ENCODE measurements around the gene LYL1.

The LYL1 gene

DNA sequence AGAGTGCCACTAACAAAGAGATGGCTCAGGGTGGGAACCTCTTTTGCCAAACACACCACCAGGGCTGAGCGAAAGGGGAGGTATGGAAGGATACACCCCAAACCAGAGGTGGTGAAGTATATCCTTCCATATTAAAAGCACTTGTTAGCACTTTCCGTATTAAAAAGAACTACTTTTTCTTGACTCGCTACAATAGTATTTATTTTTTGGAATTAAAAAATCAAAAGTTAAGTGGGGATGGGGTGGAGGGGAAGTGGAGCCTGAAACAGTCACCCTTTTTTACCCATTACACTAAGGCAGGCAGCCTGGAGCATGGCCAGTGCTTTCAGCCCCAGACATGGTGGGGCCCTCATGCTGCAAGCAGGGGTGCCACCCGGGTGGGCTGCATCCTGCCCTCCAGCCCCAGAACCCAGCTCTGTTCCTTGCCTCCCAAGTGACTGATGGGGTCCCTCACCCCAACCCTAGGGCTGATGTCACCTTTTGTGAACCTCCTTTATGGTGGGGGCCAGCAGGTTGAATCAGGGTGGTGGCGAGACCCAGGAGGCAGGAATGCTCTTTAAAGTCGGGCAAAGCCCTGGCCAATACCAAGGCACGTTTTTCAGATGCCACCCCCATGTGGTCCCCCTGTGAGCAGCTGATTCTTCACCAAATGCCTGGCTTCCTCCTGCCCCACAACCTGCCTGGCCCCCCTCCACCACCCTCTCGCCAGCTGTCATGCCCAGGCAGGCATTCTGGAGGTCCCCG is 31.0 kb downstream of the LYL1 start:
- DNase-seq, result no peak

DNA sequence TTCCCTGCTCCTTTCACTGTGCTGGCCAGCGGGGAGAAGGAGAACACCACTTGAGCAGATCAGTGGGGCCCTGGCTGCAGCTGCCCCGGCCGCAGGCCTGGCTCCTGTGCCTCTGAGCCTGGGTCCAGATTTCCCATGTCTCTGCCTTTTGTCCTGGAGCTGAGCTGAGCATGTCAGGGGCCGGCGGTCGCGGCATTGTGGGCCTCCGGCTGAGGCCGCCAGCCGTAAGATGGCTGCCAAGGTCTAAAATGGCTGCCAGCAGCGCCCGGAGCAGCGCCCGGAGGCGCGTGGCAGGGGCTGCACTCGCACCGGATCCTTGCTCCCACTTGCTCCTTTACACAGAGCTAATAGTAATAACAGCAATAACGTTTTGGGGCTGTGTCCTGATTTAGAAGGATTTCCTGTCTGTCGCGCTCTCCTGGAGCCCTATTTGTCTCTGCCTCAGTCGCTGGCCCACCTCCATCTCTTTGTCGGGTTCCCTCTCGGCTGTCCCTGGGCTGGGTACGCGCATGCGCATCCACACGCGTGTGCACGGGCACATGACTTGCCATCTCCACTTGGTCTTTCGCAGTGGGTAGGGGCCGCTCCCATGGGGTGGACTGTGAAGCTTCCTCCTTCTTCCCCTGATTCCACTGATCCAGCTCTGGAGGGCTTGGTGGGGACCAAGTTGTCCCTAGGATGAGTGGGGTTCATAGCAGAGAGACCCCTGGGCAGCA is 32.1 kb downstream of the LYL1 start:
- DNase-seq, result no peak

DNA sequence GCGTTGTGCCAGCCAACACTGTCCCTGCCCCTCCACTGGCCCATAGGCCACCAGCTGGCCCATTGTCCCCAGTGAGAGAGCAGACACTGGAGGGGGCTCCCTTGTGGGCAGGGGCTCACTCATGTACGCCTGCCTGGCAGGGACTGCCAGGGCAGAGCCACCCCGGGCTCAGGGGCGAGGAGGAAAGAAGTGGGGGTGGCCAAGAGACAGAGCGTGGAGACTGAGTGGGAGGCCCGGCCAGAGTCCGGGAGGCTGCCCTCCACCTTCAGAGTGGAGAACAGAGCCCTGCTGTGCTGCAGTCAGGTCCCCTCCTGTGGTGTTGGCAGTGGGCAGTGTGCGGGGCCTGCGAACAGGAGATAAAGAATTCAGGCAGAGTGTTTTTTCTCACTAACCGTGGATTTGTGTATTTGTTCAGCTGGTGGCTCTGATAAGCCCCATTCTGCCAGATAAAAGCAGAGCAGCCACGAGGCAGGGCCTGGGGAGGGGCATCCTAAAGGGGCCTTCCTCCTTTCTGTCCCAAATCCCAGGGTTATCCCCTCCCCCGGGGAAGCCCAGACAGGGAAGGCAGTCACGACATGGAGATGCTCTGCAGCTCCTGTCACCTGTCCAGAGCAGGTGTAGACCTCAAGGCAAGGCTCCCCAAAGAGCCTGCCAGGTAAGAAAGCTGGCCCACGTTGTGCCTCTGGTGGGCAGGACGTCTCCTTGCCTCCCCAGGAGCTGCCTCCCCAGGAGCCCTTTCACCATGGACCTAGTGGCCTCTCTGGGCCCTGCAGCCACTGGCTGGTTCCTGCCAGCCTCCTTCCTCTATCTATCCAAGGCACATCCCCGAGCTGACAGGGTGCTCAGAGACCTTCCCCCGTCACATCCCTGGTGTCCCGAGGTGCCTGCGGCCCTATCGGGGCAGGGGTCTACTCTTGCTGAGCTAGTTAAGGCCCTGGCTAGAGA is 33.0 kb downstream of the LYL1 start:
- DNase-seq, result no peak

DNA sequence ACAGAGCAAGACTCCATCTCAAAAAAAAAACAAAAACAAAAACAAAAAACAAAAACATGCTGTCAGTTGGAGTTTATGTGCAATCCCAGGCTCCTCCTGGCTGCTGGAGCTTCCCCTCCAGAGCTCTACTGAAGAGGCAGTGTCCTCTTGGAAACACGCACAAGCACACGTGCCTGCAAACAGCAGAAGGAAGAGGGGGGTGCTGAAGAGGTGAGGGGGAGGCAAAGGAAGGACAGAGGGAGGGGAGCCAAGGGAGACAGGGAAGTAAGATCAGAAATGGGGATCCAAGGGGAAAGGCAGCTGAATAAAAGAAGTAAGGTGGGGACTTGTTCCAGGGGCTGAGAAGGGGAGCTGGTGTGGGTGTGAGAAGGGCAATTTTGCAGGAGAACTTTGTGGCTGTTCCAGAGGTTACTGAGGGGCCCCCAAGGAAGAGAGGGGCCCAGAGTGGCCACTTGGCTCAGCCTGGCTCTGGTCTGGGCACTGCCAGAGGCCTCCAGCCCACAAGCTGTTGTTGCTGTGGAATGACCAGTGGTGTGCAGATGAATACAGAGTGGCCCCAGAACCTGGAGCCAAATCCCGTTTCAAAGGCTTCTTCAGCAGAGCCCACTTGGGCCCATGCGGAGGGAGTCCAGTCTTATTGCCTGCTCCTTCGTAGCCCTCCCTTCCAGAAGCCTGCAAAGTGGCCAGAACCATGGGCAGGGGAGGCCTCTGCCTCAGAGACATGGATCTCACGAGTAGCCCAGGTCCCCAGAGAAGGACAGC is 34.4 kb downstream of the LYL1 start:
- DNase-seq, result no peak

DNA sequence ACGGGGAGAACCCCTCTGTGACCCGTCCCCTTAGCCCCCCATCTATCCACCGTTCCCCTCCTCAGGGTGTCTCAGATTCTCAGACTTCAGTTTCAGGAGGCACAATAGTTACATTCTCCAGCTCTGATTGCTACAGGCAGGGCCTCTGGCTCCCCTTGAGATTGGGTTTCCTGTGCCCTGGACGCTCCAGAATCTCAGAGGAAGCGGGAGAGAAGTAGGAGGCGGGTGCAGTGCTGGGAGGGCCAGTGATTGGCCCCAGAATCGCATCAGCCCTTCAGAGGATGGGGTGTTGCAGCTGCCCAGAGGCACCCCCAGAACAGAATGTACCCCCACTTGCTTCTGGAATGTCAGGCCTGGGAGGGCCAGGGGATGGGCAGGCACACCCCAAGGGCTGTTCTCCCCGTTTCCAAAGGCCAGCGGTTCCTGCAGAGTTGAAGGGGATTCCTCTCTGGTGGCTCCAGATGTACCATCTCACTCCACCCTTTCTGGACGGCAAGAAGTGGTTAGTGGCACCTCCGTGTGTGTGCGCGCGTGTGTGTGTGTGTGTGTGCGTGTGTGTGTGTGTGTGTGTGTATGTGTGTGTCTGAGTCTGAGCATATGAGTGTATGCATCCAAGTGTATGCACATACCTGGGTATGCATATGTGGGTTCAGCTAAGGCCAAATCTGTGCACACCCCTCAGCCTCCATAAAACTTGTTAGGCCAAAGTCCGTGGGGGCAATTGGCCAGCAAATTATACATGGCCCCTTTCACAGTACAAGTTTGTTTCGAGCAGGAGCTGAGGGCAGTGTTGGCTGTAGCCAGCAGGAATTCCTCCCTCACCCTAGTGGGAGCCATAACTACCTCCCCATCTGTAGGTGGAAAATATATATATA is 35.5 kb downstream of the LYL1 start:
- DNase-seq, result no peak

DNA sequence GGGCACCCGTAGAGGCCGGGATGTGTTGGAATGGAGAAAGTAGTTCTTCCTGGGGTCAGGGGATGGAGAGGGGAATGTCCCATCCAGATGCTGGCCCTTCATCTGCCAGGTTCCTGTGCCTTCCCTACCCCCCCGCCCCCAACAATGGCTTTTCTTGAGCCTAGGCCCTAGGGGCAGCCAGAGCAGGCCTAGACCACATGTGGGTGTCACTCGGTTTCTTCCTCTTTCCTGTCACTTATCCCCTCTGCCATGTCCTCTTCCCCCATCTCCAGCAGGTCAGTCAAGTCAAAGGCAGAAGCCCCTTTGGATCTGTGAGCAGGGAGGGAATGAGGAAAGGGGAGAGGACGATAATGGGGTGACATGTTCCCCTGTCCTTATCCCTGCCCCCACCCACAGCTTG is 36.4 kb downstream of the LYL1 start:
- DNase-seq, result no peak

DNA sequence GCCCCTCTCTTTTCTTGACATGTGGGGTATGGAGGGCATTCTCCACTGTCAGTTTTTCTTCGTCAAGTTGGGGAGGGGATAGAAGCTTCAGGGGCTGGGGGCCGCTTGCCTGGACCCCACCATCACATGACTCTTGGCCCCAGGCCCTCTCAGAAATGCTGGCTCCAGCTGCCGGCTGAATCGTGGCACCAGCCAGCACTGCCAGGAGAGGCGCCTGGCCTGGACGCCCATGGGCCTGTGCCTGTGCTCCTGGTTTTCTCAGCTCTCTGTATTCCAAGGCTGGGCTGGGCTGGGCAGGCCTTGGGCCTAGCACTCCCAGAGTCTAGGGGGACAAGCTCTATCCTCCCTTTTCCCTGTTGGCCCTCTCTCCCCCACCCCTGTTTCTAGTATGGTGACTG is 38.6 kb downstream of the LYL1 start:
- DNase-seq, result no peak

DNA sequence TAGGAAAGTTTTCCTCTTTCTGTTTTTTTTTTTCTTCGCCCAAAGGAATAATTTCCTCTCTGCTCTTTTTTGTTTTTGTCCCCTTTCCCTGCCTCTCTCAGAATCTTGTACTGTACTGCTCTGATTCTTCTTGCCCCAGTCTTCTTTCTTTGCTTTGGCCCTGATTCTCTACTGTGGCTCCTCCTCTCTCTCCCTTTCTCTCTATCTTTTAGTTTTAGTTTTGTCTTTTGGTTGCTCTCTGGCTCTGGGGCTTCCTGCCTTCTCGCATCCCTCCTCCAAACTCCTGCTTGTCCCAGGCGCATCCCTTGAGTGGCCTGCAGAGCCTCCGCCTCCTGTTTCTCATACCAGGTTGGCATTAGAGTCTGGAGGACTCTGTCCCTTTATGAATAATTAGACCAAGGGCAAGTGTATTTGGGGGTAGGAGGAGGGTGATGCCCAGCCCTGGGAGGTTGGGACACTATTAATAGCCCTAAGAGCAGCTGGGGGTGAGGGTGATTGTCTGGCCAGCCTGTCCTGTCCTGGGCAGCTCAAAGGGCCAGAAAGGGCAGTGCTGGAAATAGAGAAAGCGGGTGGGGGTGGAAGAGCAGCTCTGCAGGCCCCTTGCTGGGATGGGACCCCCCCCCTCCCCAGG is 39.1 kb downstream of the LYL1 start:
- no peak for DNase-seq

DNA sequence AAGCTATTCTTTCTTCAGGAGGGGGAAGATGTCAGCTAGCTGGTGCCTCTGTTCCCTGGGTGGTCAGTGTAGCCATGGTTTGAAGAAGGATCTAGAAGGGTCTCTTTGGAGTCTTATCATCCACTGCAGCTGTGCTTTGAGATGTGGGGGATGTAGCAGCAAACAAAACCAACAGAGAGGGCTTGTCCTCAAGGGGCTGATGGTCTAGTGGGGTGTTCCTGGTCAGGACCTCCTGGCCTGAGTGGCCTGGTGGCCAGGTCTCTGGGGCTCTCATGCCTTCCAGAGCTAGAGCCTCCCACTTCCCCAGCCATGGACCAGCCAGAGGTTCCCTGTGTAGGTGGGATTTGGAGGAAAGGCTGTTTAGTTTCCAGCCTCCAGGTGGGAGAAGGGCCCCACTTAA is 40.3 kb downstream of the LYL1 start:
- DNase-seq, result no peak

DNA sequence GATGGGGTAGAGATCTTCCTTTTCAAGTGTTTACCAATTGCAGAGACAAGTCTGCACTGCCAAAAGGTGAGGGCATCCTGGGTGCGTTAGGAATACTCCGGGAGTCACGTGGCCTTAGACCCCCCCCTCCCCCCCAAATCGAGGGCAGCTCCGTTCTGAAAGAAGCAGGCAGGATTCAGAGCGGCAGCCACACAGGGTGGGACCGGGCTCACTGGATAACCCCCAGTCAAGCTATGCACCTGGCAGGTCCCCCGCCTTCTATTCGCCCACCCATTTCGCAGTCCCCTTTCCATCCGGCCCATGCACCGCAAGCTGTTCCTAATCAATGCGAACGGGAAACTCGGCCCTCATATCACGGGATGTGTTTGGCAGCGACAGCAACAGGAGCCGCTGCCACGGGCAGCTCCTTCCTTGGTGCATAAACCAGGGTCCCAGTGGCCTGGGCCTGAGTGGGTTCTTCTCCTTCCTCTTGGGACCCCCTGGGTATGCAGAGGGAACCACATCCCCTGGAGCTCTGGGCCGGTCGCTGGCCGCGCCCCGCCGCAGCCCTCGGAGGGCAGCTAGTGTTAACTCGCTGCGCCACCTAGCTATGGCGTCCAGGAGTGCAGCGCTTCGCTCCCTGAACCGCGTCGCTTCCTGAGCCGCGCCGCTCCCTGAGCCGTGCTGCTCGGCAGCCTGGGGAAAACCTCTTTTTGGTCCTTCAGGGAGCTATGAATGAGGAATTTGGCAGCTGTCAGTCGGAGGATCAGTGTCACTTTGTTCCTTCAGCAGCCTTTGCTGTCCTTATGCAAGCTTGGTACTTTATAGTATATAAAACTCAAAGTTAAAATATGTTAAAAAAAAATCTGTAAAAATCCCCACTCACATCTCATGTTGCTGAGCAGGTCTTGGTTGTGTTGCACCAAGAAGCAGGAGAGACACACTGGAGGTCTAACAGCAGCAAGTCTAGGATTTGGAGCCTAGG is 41.4 kb downstream of the LYL1 start:
- peak; percentile 66 for DNase-seq

DNA sequence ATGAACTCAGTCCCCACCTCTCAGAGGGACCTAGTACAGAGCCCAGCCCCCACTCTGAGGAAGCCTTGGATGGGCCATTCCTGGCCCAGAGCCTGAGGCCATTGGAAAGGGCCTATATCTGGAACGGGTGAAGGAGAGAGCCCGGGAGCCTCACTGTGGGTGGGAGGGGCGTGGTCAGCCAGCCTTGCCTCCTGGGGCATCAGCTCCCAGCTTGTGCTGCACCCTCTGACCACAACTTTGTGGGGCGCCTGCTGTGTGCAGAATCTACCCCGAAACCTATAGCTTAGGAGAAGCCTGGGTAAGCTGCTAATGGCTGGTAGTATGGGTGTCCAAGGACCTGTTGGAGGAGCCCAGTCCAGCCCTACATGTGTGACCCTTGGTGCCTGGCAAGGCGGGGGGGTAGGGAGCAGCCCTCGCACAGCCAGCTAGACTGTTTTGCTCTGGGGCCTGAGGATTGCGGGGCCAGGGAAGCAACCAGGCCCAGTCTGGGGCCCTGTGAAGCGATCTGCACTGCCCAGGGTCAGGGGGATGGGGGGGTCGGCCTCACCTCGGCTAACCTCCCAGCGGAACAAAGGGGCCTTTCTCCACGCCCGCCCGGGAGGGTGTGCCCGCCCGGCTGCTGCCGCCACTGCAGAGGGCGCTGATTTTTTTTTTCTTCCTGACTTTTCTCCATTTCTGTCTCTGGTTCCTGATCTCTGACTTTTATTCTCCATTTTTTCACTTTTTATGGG is 42.3 kb downstream of the LYL1 start:
- no peak for DNase-seq

DNA sequence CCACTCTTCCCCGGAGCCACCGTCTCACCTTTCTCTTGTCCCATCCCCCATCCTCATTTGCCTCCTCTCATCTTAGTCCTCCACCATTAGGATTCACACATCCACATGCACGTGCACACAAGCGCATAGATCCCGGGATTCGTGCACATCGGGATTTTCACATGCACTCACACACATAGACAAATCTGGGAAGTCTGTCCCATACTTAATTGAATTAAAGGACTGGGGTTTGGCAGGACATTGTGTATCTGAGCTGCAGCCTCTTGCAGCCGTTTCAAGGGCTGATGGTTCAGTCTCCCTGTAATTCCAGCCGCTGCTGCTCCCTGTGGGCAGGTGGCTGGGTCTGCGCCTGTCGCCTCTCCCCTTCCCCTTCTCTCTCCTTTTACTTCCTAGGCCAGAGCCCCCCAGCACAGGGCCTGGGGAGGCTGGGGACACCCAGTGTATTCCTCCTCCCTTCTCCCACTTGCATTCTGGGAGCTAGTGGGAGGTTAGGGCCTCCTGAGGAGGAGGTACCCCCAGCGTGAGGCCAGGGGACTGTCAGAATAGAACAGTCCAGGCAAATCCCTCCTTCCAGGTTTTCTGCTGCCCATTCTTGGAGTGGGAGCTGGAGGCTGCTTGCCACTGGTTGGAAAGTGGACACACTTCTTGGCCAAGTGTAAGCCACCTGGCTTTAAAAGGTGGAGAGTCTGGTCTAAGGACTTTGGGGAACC is 43.6 kb downstream of the LYL1 start:
- no peak for DNase-seq

DNA sequence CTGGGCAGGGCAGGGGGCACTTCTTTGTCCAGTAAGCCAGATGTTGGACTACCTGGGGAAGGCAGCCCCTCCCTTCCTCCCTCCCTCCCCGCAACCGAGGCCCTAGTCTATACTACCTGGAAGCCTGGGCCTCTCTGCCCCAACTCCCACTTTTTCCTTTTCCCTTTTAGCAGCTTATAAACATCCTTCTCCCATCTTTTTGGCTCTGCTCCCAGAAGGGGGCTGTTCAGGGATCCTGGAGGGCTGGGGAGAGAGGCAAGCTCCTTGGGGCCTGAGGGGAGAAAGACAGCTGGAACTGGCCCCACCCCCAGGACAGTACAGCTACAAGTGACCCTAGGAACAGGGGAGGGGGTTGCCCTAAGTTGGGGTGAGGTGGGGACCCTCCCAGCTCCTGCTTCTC is 44.9 kb downstream of the LYL1 start:
- DNase-seq, result no peak

DNA sequence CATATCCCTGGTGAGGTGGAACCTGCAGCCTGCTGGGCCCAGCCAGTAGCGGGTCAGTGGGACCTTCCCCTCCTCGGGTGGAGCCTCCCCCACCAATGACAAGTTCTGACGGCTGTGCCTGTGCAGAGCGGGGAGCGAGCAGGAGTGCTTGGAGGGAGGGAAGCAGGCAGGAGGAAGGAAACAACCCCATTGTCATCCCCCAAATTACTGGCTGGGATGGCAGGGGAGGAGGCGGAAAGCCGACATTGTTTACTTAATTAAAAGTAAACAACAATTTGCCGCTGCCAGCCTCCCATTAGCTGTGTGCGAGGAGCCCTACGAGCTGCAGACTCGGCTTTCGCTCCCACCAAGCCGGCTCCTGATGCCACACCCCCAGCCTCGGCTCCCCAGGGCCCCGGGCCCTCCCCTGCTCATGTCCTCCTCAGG is 45.5 kb downstream of the LYL1 start:
- no peak for DNase-seq

DNA sequence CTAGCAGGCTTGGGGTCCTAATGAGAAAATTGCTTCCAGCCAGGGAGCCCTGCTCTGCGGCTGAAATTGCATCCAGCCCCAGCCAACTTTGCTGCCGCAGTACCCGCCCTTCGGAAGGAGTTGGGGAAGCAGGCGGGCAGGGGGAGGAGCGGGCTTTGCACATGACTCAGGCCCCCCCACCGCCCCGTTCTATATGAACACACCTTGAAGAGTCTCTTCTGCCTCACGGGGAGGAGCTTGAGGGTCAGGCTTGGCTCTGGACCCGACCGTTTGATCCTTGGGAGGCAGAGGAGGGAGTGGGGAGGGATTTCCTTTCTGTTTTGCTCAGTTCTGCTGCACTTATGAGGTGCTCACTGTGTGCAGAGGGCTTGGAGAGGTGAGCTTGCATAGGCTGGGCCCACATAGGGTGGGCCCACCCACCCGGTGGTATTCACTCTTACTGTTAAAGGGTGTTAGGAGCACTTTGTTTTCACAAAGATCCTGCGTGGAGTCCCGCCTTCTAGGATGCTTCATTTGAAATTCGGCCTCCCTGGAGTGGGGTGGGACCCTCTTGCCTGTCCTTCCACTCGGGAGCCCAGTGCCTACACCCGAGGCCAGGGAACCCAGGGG is 46.5 kb downstream of the LYL1 start:
- DNase-seq, result no peak

DNA sequence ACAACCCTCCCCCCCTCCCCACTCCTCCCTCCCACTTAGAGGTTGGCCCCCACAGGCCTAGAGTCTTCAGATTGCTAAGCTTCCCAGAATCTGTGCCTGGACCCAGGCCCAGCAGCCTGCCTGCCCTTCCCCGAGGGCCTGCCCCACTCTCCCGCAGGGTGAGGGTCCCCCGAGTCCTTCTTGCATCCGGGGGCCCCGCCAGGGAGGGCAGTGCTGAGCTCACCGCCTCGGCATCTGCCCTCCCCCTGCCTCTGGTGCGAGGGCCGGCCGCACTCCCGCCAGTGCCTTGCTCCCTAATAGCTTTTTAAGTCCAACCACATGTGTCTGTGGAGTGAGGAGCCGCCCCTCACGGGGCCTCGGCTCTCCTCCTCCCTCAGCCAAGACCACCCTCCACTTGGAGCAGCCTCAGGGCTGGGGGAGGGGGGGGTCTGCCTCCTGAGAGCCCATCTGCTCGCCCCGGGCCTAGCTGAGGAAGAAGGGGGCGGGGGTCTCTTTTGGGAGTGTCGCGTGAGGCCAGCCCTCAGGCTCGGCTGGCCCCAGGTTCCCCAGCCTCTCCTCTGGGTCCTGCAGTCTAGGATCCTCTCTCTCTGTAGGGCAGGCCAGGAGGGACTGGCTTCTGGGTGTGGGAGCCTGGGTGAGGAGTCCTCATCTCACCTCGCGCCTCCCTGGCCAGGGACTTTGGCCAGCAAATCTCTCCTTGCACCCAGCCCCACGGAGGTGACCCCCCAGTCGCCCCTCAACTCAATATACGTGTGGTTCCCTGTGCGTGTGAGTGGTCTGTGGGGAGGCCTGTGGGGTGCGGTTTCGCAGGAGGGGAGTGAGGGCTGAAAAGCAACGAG is 47.2 kb downstream of the LYL1 start:
- DNase-seq, result no peak

DNA sequence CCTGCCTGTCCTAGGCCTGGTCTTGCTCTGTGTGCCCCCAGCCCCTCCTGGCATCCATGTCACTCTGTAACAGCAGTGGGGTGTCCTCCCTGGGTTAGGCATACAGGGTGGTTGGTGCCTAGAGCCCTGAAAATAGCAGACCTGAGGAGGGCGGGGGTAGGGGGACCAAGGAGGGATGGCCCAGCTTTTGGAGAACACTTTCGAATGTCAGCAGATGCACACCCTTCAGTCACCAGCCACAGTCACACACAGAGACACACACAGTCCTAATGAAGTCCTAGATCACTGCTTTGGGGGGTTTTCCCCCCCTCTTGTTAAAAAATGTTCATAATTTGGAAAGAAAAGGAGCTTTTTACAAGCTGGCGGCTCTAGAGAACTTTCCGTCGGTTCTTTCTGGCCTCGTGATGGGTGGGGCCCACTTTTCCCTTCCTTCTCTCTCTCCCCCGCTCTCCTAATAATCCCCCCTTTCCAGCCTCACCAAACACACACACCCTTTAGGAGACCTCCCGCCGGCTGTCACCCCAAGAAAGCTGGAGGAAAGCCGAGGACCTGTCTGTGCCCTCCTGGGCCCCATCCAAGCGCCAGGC is 47.9 kb downstream of the LYL1 start:
- no peak for DNase-seq
